Dermis microvascular lymphatic vessel endothelial cell (primary cell): ENCODE results near the gene ENDOV. TPM values are rescaled to one million over a fixed set of nuclear protein-coding genes. Genes with fewer than 3 reads are reported as not detected.
"Not testable (repeated sequence)": the region's sequence is repeated elsewhere in the genome, so short reads cannot be mapped to it uniquely, and the experiment has no call there.

Experiments used
- DNase-seq, 2 donors: peaks; one replicate each; pipeline versions ENCODE4 v3.0.0 to v3.0.0-alpha.2; 2010; ENCODE audit warnings: low read depth in 2 of 2
- total RNA-seq: library from RNA; depleted of rRNA; stranded (reverse); fragments of >200 nt; gene quantifications from 2 replicates; pipeline ENCODE4 v1.2.1, GENCODE V29; 2014

The ENDOV gene
- total RNA-seq, 1 donor from 2014 or later, result 19.6 TPM

- no peak for DNase-seq
Observed at GRCh38 chr17:80388175-80388574, 26.8 kb upstream of the ENDOV start.

DNA sequence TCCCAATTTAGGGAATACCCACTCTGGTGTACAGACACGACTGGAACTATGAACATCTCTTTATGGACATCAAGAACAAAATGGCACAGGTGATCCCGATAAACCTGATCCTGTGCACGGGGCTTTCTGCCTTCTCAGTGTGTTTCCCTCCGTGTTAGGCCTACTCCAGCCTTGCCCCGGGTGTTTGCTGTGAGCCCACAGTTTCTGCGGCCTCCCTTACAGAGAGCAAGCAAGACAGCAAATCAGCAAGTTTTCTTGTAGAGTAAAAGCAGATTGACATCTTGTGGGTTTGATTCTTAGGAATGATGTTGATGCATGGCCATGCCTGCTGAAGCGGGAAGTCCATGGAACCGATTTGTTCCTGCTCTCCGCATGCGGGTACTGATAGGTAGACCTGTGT, 26.4 kb upstream of the ENDOV start:
- DNase-seq, result no peak

- DNase-seq, result peak in 1 of 2 donors; percentile 53
Observed at GRCh38 chr17:80389011-80389995, 25.7 kb upstream of the ENDOV start.

DNA sequence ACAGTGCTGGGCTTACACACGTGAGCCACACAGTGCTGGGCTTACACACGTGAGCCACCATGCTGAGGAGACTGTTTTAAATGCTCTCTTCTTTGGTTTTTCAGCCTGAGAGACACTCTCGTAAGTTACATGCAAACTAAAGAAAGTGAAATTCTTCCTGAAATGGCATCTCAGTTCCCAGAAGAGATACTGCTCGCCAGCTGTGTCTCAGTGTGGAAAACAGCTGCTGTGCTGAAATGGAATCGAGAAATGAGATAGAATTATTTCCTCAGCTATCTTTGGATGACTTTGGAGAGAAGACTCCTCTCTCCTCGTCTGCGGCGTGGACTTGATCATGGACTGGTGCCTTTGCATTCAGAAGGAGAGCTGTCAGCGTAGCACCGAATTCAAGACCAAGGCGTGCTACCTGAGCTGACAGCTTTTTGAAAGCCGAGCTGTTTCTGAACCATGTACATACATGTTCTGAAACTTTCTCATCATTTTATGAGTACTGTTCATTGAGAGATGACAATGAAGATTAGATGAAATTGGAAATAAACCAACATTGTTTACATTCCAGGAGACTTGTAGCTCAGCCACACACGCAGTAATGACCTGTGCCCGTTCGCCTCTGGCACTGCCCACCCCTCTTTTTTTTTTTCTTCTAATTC, 21.6 kb upstream of the ENDOV start:
- DNase-seq, result no peak

DNA sequence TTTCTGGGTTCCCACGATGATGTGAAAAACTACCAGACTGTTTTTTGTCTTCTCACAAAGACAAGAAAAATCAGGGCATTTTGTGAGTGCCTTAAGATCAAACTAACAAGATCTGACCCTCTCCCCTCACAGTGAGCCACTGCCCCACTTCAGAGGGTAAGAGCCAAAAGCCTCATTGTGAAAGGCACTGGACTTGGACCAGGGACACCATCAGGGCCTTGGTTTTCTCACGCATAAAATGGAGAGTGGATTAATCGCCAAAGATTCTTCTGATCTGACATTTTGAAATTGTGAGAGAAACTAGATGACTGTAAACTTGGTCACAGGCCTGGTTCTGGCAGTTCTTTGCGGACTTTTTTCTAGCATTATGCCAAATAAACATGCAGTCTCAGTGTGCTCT, 21.0 kb upstream of the ENDOV start:
- no peak for DNase-seq

DNA sequence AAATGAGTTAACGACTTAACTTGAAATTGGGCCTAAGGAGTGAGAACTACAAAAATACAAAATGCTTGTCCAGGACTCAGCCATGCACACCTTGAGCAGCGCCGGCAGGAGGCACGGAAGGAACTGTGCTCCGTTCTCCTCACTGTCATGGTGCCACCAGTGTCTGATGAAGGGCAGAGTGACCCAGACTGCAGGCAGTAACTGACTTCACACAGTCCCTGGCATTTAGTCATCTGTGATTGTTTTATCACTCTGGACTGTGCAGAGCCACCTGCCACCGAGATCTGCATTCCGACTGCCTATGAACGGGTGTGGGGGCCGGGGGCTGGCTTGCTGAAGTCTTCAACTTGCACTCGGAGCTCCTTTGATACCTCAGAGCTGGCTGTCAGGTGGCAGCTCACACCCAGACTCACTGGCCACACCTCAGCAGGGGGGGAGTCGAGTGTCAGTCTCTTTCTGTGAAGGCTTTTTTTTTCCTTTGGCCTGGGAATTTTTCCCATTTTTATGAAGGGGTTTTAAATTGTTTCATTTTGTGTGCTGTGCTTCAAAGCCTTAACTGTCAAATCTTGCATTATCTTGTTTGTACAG, 20.2 kb upstream of the ENDOV start:
- DNase-seq, result no peak

- DNase-seq, result peak in 1 of 2 donors; percentile 33
Observed at GRCh38 chr17:80395402-80396151, 19.4 kb upstream of the ENDOV start.

DNA sequence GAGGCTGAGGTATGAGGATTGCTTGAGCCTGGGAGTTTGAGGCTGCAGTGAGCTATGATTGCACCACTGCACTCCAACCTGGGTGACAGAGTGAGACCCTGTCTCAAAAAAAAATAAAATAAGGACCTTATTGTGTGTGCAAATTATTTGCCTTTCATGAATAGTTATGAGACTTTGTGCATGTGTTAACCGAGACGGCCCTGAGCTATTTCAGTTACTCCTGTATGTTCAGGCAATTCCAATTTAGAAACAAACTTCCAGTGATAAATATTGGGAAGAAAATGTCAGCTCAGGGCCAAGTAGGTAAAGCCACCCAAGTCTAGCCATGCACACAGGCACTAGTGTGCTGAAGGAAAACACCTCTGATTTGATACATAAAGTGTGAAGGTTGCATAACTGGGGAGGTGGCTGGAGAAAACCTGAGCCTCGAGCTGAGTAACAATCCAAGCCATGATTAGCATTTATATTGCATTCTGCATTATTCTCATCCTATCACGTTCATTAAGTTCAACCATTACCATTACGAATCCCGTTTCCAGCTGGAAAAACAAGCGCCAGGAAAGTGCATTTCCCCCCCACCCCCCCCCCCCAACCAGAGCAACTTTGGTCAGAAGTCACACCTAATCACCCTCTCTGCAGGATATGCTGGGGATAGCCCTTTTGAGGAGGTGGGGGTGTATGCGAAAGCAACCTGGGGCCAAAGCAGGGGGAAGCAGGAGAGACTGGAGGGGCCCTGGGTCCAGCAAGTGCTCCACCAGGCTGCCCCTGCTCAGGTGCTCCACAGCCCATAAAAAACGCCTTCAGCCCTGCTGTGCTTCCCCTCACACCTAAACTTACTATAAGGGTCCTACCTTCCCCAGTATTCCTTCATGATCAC, 18.6 kb upstream of the ENDOV start:
- no peak for DNase-seq

DNA sequence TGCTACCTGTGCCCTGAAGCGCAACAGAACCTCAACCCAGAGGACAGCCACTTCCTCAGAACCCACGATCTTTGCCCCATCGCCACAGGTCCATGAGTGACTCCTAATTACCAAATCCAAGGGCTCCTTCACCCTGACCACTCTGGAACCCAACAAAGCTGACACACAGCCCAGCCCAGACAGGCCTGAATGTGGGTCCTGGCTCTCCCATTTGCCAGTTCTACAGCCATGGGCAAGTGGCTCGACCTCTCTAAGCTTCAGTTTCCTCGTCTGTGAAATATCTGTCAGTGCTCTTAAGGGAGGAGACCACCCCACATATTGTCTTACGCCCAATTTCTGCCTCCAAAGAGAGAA, 18.0 kb upstream of the ENDOV start:
- no peak for DNase-seq

DNA sequence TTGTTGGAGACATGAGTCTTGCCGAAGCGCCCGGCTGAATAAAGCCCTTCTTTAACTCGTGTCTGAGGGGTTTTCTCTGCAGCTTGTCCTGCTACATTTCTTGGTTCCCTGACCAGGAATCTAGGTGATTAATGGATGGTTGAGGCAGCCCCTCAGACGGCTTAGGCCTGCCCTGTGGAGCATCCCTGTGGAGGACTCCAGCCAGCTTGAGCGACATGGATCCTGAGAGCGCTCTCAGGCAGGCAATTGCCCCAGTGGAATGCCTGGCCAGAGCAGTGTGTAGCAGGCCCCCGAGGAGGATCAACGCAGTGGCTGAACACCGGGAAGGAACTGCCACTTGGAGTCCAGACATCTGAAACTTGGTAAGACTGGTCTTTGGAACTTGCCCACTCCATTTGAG, 17.3 kb upstream of the ENDOV start:
- no peak for DNase-seq

- not testable (repeated sequence) for DNase-seq
Observed at GRCh38 chr17:80401086-80401485, 13.9 kb upstream of the ENDOV start.

DNA sequence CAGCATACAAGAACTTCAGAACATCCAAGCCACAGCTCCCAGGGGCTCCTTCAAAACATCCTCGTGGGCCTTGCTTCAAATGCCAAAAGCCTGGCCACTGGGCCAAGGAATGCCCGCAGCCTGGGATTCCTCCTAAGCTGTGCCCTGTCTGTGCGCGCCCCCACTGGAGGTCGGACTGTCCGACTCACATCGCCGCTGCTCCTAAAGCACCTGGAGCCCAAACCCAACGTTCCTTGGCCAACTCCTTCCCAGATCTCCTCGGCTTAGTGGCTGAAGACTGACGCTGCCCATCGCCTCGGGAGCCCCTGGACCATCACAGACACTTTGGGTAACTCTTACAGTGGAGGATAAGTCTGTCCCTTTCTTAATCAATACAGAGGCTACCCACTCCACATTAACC, 12.9 kb upstream of the ENDOV start:
- DNase-seq, result not testable (repeated sequence)

- DNase-seq, result no peak
Observed at GRCh38 chr17:80402959-80403358, 12.0 kb upstream of the ENDOV start.

GRCh38 chr17:80406146-80406545, 8.8 kb upstream of the ENDOV start:
- no peak for DNase-seq

- DNase-seq, result not testable (repeated sequence)
Observed at GRCh38 chr17:80407917-80408316, 7.0 kb upstream of the ENDOV start.

GRCh38 chr17:80408872-80409271, 6.1 kb upstream of the ENDOV start:
- peak; percentile 21 to 48 for DNase-seq

DNA sequence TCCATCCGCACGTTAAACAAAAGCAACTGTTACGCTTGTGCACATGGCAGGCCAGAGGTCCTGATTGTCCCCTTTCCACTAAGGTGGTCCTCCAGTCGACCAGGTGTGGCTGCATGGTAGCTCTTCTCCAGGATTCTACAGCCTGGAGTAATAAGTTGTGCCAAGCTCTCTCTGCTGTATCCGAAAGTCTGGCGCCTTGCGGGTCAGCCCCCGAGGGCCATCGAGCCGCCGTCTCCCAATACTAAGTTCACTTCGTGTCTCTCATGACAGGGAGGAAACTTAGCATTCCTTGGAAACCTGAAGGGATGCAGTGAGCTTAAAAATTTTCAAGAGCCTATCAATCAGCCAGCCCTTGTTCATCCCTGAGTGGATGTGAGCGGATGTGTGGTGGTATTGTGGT, 5.3 kb upstream of the ENDOV start:
- no peak for DNase-seq

DNA sequence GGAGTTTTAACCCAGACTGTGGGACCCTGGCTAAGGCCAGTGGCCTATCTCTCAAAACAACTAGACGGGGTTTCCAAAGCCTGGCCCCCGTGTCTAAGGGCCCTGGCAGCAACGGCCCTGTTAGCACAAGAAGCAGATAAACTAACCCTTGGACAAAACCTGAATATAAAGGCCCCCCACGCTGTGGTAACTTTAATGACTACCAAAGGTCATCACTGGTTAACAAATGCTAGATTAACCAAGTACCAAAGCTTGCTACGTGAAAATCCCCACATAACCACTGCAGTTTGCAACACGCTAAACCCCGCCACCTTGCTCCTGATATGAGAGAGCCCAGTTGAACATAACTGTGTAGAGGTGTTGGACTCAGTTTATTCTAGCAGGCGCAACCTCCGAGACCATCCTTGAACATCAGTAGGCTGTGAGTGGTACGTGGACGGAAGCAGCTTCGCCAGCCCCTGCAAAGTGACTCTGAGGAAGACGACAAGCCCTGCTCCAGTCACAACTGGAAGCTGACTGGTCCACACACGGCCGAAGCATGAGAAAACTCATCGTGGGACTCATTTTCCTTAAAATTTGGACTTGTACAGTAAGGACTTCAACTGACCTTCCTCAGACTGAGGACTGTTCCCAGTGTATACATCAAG, 4.4 kb upstream of the ENDOV start:
- not testable (repeated sequence) for DNase-seq

DNA sequence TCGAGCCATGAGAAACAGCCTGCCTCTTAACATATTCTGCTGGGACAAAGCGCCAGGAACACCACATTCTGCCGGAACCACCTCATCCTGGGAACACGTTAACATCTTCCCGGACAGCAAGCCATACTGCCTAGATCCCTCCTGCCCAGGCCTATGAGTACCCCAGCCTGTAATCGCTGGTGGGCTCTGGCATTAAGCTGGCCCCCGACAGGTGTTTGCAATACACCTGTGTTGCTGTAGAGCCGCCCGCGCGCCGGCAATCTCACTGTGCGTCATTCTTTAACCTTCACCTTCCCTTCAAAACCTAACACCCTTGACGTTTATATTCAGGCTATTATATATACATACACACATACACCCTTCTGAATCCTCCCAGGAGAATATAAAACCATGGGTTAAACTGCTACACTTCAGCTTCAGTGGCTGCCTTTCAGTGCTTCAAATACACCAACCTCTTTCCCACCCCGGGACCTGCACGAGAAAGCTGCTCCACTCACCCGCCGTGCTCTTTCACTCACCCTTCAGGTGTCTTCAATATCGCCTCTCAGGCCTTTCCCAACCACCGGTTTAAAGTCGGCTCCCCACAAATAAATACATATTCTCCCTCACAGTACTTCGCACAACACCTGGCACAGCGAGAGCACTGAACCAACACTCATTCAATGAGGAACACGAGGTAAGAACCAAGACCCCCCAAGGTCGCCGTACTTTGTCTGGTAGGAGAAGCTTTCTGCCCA, 1.0 kb upstream of the ENDOV start:
- DNase-seq, result no peak

DNA sequence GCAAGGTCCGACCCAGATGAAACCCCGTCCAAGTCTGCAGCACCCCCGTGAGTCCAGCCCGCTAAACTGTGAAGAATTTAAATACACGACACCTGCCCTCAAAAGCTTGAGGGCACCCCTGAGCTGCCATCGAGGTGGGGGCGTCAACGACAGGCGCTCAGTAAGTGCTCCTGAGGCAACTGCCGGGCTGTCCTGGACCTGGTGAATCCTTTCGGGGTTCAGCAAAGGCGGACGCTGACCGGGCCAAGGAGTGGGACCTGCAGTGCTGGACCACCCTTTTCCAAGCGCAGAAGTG, 512 bp upstream of the ENDOV start:
- peak in 1 of 2 donors; percentile 24 for DNase-seq
